ENCODE data around the gene SLC35B3. TPM values are rescaled to one million over a fixed set of nuclear protein-coding genes. Genes with fewer than 3 reads are reported as not detected.

SLC35B3 gene
- total and polyA plus RNA-seq, 10 donors, result 11.6 to 20.6 (median 16.7) TPM

GRCh38 chr6:8439601-8440268, 4.4 kb upstream of the SLC35B3 start:
- no peaks in the 10 kb centered on the region for H3K36me3 ChIP-seq
- no peaks in the 10 kb centered on the region for H3K9me3 ChIP-seq
- H3K27me3 ChIP-seq (replicated peaks in 1 of 7), result no peaks in the 10 kb centered on the region
- TF ChIP-seq POLR2AphosphoS5 (IDR thresholded peaks at IDR 0.05) (no peak), CTCF (IDR thresholded peaks at IDR 0.05 in 8 of 11, conservative IDR thresholded peaks at IDR 0.05 in 3 of 11) (no peak), POLR2A (IDR thresholded peaks at IDR 0.05) (no peak)
- no peak overlapping the region for H3K27ac ChIP-seq
- intact Hi-C loops (cut with DNase I; ENCODE audit: low total_unique reads), result no loop called here
- DNase-seq, result no peak
- H3K4me1 ChIP-seq, result peaks cover 5 to 15% (median 10%) of the 10 kb centered on the region in 6 donors
- H3K4me3 ChIP-seq, result no peak overlapping the region
- 35 to 94% (median 63%) methylated on average over 2 of the region's 2 CpGs for WGBS, 5 donors

GRCh38 chr6:8437813-8438212, 2.5 kb upstream of the SLC35B3 start:
- TF ChIP-seq POLR2AphosphoS5 (IDR thresholded peaks at IDR 0.05) (no peak), CTCF (IDR thresholded peaks at IDR 0.05 in 8 of 11, conservative IDR thresholded peaks at IDR 0.05 in 3 of 11) (no peak), POLR2A (IDR thresholded peaks at IDR 0.05) (no peak)
- Histone ChIP-seq H3K27ac (no peak overlapping the region), H3K36me3 (no peaks in the 10 kb centered on the region), H3K4me3 (no peak overlapping the region), H3K27me3 (replicated peaks in 1 of 7) (no peaks in the 10 kb centered on the region), H3K4me1 (peaks cover 6 to 34% (median 28%) of the 10 kb centered on the region in 6 donors), H3K9me3 (no peaks in the 10 kb centered on the region)
- DNase-seq, result no peak
- WGBS, 5 donors, result 84 to 89% (median 88%) methylated on average over 1 of the region's 1 CpG
- intact Hi-C loops (cut with DNase I; ENCODE audit: low total_unique reads), result no loop called here

GRCh38 chr6:8436966-8437365, 1.6 kb upstream of the SLC35B3 start:
- Histone ChIP-seq H3K27ac (no peak overlapping the region), H3K4me1 (peaks cover 10 to 43% (median 36%) of the 10 kb centered on the region in 6 donors), H3K27me3 (replicated peaks in 1 of 7) (no peaks in the 10 kb centered on the region), H3K4me3 (no peak overlapping the region), H3K9me3 (no peaks in the 10 kb centered on the region), H3K36me3 (no peaks in the 10 kb centered on the region)
- no peak for TF ChIP-seq CTCF (IDR thresholded peaks at IDR 0.05 in 8 of 11, conservative IDR thresholded peaks at IDR 0.05 in 3 of 11)
- TF ChIP-seq POLR2A (IDR thresholded peaks at IDR 0.05), result no peak
- TF ChIP-seq POLR2AphosphoS5 (IDR thresholded peaks at IDR 0.05), result no peak
- DNase-seq, result no peak
- intact Hi-C loops (cut with DNase I; ENCODE audit: low total_unique reads), result no loop called here
- 99 to 100% (median 100%) methylated on average over 1 of the region's 1 CpG for WGBS, 5 donors

GRCh38 chr6:8435845-8436168, 462 bp upstream of the SLC35B3 start:
- no peak for DNase-seq
- peak overlapping the region; percentile 89 to 96 (median 93) for H3K27ac ChIP-seq
- H3K27me3 ChIP-seq (replicated peaks in 1 of 7), result no peaks in the 10 kb centered on the region
- no peaks in the 10 kb centered on the region for H3K36me3 ChIP-seq
- TF ChIP-seq CTCF (IDR thresholded peaks at IDR 0.05 in 8 of 11, conservative IDR thresholded peaks at IDR 0.05 in 3 of 11) (no peak), POLR2AphosphoS5 (IDR thresholded peaks at IDR 0.05) (no peak), POLR2A (IDR thresholded peaks at IDR 0.05) (no peak)
- intact Hi-C loops (cut with DNase I; ENCODE audit: low total_unique reads), result no loop called here
- H3K9me3 ChIP-seq, result no peaks in the 10 kb centered on the region
- H3K4me3 ChIP-seq, result peak overlapping the region; percentile 62 to 93 (median 84)
- 31 to 43% (median 39%) methylated on average over 15 of the region's 15 CpGs for WGBS, 5 donors
- peaks cover 10 to 50% (median 38%) of the 10 kb centered on the region in 6 donors for H3K4me1 ChIP-seq
